Measurements from ENCODE around the gene CAPN5. TPM values are rescaled to one million over a fixed set of nuclear protein-coding genes. Genes with fewer than 3 reads are reported as not detected.
A peak's percentile ranks its signal among the peaks of the same experiment; 100 is the strongest.

The CAPN5 gene
- total RNA-seq, 1 donor from 2014 or later, result 29.7 TPM

GRCh38 chr11:77172666-77172982, 105.9 kb downstream of the CAPN5 start:
- peaks cover 78% of the 10 kb centered on the region for H3K4me1 Mint-ChIP-seq (ENCODE audit: unreplicated experiment)
- no peak for TF ChIP-seq CTCF (IDR thresholded peaks at IDR 0.05; ENCODE audit: unreplicated experiment)
- no peak overlapping the region for H3K4me3 Mint-ChIP-seq (ENCODE audit: unreplicated experiment)
- no peak for DNase-seq (ENCODE audit: low spot score)
- H3K36me3 Mint-ChIP-seq (ENCODE audit: low read depth, unreplicated experiment), result peaks cover 7% of the 10 kb centered on the region
- no peaks in the 10 kb centered on the region for H3K9me3 Mint-ChIP-seq (ENCODE audit: unreplicated experiment)
- no peak overlapping the region for H3K27ac Mint-ChIP-seq (ENCODE audit: unreplicated experiment)
- H3K27me3 Mint-ChIP-seq (ENCODE audit: unreplicated experiment), result peaks cover 8% of the 10 kb centered on the region

GRCh38 chr11:77173494-77173893, 106.7 kb downstream of the CAPN5 start:
- H3K4me3 Mint-ChIP-seq (ENCODE audit: unreplicated experiment), result no peak overlapping the region
- H3K27me3 Mint-ChIP-seq (ENCODE audit: unreplicated experiment), result peaks cover 8% of the 10 kb centered on the region
- no peak for TF ChIP-seq CTCF (IDR thresholded peaks at IDR 0.05; ENCODE audit: unreplicated experiment)
- no peak overlapping the region for H3K27ac Mint-ChIP-seq (ENCODE audit: unreplicated experiment)
- no peaks in the 10 kb centered on the region for H3K9me3 Mint-ChIP-seq (ENCODE audit: unreplicated experiment)
- H3K4me1 Mint-ChIP-seq (ENCODE audit: unreplicated experiment), result peaks cover 73% of the 10 kb centered on the region
- no peak for DNase-seq (ENCODE audit: low spot score)
- peaks cover 11% of the 10 kb centered on the region for H3K36me3 Mint-ChIP-seq (ENCODE audit: low read depth, unreplicated experiment)

- Mint-ChIP-seq H3K4me3 (ENCODE audit: unreplicated experiment) (no peak overlapping the region), H3K4me1 (ENCODE audit: unreplicated experiment) (peaks cover 73% of the 10 kb centered on the region), H3K27ac (ENCODE audit: unreplicated experiment) (peak overlapping the region; percentile 70), H3K27me3 (ENCODE audit: unreplicated experiment) (peaks cover 10% of the 10 kb centered on the region), H3K9me3 (ENCODE audit: unreplicated experiment) (no peaks in the 10 kb centered on the region), H3K36me3 (ENCODE audit: low read depth, unreplicated experiment) (peaks cover 12% of the 10 kb centered on the region)
- DNase-seq (ENCODE audit: low spot score), result no peak
- no peak for TF ChIP-seq CTCF (IDR thresholded peaks at IDR 0.05; ENCODE audit: unreplicated experiment)
Observed at GRCh38 chr11:77174559-77174958, 107.8 kb downstream of the CAPN5 start.

GRCh38 chr11:77175021-77175842, 108.5 kb downstream of the CAPN5 start:
- Mint-ChIP-seq H3K27me3 (ENCODE audit: unreplicated experiment) (peaks cover 10% of the 10 kb centered on the region), H3K27ac (ENCODE audit: unreplicated experiment) (peak overlapping the region; percentile 70), H3K4me1 (ENCODE audit: unreplicated experiment) (peaks cover 69% of the 10 kb centered on the region), H3K9me3 (ENCODE audit: unreplicated experiment) (no peaks in the 10 kb centered on the region), H3K36me3 (ENCODE audit: low read depth, unreplicated experiment) (peaks cover 12% of the 10 kb centered on the region), H3K4me3 (ENCODE audit: unreplicated experiment) (peak overlapping the region; percentile 31)
- DNase-seq (ENCODE audit: low spot score), result no peak
- no peak for TF ChIP-seq CTCF (IDR thresholded peaks at IDR 0.05; ENCODE audit: unreplicated experiment)

Other genes with a start within 250 kb of the CAPN5 start
- 17.3 TPM for gene ACER3, start 206.1 kb upstream of the CAPN5 start, total RNA-seq (ENCODE audit: unreplicated experiment)
- not detected for gene B3GNT6, start 32.6 kb upstream of the CAPN5 start, total RNA-seq (ENCODE audit: unreplicated experiment)
- not detected for gene OMP, start 35.9 kb downstream of the CAPN5 start, total RNA-seq (ENCODE audit: unreplicated experiment)
- gene MYO7A, start 61.3 kb downstream of the CAPN5 start, total RNA-seq (ENCODE audit: unreplicated experiment), result 18.3 TPM
- not detected for gene GDPD4, start 234.7 kb downstream of the CAPN5 start, total RNA-seq (ENCODE audit: unreplicated experiment)